Uterus (tissue), 2 donors: ENCODE measurements around the gene PLCH2.

Source experiments
- POLR2A ChIP-seq, 2 donors: fragments of 450-650 bp; IDR thresholded peaks; one replicate each; pipeline ENCODE4 v1.6.1; 2016; ENCODE audit warnings: antibody characterized with exemption in 2 of 2, mild to moderate bottlenecking in 1 of 2, moderate library complexity in 1 of 2
- TF ChIP-seq, protein P1 (sequence below), 4 experiments: fragments of 200-600 bp in 2 of 4; fragments of 450-650 bp in 2 of 4; sonication (generic) in 2 of 4; IDR thresholded peaks; one replicate each; pipeline ENCODE4 v1.5.1; 2016 to 2019; ENCODE audit warnings: antibody characterized with exemption in 4 of 4, mild to moderate bottlenecking in 2 of 4, moderate library complexity in 1 of 4

DNA sequence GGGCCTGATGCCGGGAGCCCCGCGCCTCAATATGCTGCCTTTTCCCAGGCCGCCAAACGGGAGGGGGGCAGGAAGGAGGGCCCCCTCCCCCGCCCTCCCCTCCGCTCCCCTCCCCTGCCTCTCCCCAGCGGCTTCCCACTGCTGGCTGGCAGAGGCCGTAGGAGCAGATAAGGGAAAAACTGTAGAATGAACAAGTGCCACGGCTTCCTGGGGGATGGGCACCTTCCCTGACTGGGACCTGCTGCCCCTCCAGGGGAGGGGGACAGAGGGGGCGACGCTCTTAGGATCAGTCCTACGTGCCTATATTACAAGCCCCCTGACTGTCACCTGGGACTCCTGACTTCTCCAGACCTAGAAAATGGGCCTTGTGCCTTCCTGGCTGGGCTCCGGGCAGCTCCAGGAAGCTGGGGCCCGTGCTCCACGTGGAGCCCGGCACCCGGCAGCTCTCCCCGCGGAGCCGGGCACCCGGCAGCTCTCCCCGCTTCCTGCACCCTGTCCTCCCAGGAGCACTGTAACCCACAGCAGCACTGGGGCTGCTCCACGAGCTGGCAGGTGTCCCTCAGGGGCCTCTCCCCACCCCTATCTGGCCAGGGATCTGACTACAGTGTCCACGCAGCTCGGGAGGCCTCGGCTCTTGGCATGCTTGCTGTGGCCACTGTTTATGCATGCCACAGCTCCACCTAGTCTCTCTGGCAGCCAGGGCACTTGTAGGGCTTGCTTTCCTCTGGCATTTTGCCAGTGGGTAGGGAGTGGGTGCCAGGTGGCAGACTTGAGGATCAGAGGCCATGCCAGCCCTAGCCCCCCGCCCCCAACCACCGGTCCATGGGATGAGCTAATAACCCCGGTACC is 54.6 kb downstream of the PLCH2 start:
- no peak for TF ChIP-seq POLR2A (IDR thresholded peaks at IDR 0.05)
- TF ChIP-seq, protein P1, sequence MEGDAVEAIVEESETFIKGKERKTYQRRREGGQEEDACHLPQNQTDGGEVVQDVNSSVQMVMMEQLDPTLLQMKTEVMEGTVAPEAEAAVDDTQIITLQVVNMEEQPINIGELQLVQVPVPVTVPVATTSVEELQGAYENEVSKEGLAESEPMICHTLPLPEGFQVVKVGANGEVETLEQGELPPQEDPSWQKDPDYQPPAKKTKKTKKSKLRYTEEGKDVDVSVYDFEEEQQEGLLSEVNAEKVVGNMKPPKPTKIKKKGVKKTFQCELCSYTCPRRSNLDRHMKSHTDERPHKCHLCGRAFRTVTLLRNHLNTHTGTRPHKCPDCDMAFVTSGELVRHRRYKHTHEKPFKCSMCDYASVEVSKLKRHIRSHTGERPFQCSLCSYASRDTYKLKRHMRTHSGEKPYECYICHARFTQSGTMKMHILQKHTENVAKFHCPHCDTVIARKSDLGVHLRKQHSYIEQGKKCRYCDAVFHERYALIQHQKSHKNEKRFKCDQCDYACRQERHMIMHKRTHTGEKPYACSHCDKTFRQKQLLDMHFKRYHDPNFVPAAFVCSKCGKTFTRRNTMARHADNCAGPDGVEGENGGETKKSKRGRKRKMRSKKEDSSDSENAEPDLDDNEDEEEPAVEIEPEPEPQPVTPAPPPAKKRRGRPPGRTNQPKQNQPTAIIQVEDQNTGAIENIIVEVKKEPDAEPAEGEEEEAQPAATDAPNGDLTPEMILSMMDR (IDR thresholded peaks at IDR 0.05), result no peak
